Testis (tissue), 2 donors: Measurements from ENCODE around the gene SAMMSON.

Source experiments
- POLR2A ChIP-seq: fragments of 450-650 bp; IDR thresholded peaks from one replicate; pipeline ENCODE4 v1.6.1; 2017; ENCODE audit warnings: antibody characterized with exemption, mild to moderate bottlenecking, moderate library complexity
- TF ChIP-seq, protein P1 (sequence below), 3 experiments: fragments of 450-650 bp in 2 of 3; fragments of 200-600 bp in 1 of 3; sonication (generic) in 1 of 3; IDR thresholded peaks; one replicate each; pipeline ENCODE4 v1.5.1; 2016 to 2019; ENCODE audit warnings: antibody characterized with exemption in 3 of 3, mild to moderate bottlenecking in 2 of 3, moderate library complexity in 1 of 3

DNA sequence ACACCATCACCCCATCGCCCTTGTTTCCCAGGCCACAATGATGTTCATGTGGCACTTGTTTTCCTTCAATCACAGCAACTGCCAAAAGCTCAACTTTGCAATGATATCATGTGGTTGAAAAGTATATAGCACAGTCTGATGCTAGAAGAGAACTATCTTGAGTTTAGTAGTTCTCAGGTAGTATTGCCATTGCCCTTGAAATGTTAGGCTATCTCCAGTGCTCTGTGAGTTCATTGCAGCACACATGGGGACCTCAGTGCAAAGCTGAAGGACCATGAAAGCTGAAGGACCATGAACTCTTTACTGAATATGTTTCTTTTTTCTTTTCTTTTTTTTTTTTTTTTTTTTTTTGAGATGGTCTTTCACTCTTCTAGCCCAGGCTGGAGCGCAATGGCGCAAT, 35.9 kb upstream of the SAMMSON start:
- TF ChIP-seq, protein P1, sequence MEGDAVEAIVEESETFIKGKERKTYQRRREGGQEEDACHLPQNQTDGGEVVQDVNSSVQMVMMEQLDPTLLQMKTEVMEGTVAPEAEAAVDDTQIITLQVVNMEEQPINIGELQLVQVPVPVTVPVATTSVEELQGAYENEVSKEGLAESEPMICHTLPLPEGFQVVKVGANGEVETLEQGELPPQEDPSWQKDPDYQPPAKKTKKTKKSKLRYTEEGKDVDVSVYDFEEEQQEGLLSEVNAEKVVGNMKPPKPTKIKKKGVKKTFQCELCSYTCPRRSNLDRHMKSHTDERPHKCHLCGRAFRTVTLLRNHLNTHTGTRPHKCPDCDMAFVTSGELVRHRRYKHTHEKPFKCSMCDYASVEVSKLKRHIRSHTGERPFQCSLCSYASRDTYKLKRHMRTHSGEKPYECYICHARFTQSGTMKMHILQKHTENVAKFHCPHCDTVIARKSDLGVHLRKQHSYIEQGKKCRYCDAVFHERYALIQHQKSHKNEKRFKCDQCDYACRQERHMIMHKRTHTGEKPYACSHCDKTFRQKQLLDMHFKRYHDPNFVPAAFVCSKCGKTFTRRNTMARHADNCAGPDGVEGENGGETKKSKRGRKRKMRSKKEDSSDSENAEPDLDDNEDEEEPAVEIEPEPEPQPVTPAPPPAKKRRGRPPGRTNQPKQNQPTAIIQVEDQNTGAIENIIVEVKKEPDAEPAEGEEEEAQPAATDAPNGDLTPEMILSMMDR (IDR thresholded peaks at IDR 0.05), result no peak
- no peak for TF ChIP-seq POLR2A
